Epithelial cell of umbilical artery (primary cell): ENCODE data around the gene LIPF. TPM values are rescaled to one million over a fixed set of nuclear protein-coding genes. Genes with fewer than 3 reads are reported as not detected.

ENCODE experiments used
- total RNA-seq: library from RNA; depleted of rRNA; stranded (reverse); fragments of >200 nt; gene quantifications from 2 replicates; pipeline ENCODE4 v1.2.3, GENCODE V29; 2014

Gene LIPF
- total RNA-seq = not detected in 2 replicates

GRCh38 chr10:88664142-88664541, at the start of gene LIPF:
Gene LIPF, plus strand, starts transcription at chr10:88664442. Its CDS starts 2,856 bp downstream, at chr10:88667298.

GRCh38 chr10:88705958-88706357, 41.7 kb downstream of the LIPF start, which contains the start of gene LIPK:
Gene LIPK, plus strand, starts transcription at chr10:88706249. Its CDS starts 18,295 bp downstream, at chr10:88724544.

Other genes with a start within 250 kb of the LIPF start
- gene RNLS, start 81.1 kb upstream of the LIPF start, total RNA-seq = 3.2 and 4.6 TPM in 2 replicates
- not detected in 2 replicates for gene LIPJ, start 77.7 kb upstream of the LIPF start, total RNA-seq
- not detected in 2 replicates for gene LIPK, start 41.8 kb downstream of the LIPF start, total RNA-seq
- gene LIPN, start 95.6 kb downstream of the LIPF start, total RNA-seq = not detected in 2 replicates
- not detected in 2 replicates for gene LIPM, start 138.3 kb downstream of the LIPF start, total RNA-seq
- gene ANKRD22, start 187.4 kb downstream of the LIPF start, total RNA-seq = not detected in 2 replicates
- under 0.01 and 0.61 TPM in 2 replicates for gene STAMBPL1, start 215.8 kb downstream of the LIPF start, total RNA-seq